Hindlimb muscle (tissue), 1 donor: ENCODE measurements around the gene RNASE12. TPM values are rescaled to one million over a fixed set of nuclear protein-coding genes. Genes with fewer than 3 reads are reported as not detected.
"Not testable (repeated sequence)": the region's sequence is repeated elsewhere in the genome, so short reads cannot be mapped to it uniquely, and the experiment has no call there.

Source experiments
- DNase-seq: peaks from one replicate; pipeline ENCODE4 v3.0.0-alpha.2; 2013
- polyA plus RNA-seq: library from polyadenylated mRNA; unstranded; fragments of 120-200 nt; gene quantifications from one replicate; pipeline ENCODE4 v1.2.1, GENCODE V29; 2013; ENCODE audit not compliant: insufficient read length

Gene RNASE12
- polyA plus RNA-seq, 1 donor = not detected

- no peak for DNase-seq
These were observed 12.2 kb downstream of the RNASE12 start for GRCh38 chr14:20578784-20579502.

- DNase-seq = no peak
These were observed 12.9 kb downstream of the RNASE12 start for GRCh38 chr14:20578325-20578724.

DNA sequence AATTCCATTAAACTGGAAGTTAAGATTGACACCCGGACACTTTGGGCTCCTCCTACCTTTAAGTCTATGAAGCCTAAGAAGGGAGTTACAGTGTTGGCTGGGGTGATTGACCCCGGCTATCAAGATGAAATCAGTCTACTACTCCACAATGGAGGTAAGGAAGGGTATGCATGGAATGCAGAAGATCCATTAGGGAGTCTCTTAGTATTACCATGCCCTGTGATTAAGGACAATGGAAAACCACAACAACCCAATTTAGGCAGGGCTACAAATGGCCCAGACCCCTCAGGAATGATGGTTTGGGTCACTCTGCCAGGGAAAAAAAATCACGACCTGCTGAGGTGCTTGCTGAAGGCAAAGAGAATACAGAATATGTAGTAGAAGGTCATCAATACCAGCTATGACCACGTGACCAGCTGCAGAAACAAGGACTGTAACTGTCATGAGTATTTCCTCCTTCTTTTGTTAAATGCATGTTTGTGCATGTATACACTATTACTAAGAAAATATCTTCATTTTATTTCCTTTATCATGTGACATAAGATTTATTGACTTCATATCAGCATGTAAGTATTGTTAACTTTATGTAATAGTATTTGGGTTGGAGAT, 18.7 kb downstream of the RNASE12 start:
- DNase-seq = not testable (repeated sequence)

GRCh38 chr14:20570720-20571119, 20.5 kb downstream of the RNASE12 start:
- DNase-seq = not testable (repeated sequence)

GRCh38 chr14:20569865-20570264, 21.3 kb downstream of the RNASE12 start:
- not testable (repeated sequence) for DNase-seq

- DNase-seq = no peak
These were observed 22.1 kb downstream of the RNASE12 start for GRCh38 chr14:20569066-20569465.

- DNase-seq = no peak
These were observed 22.8 kb downstream of the RNASE12 start for GRCh38 chr14:20568393-20568792.

GRCh38 chr14:20567199-20567598, 24.0 kb downstream of the RNASE12 start:
- not testable (repeated sequence) for DNase-seq

DNA sequence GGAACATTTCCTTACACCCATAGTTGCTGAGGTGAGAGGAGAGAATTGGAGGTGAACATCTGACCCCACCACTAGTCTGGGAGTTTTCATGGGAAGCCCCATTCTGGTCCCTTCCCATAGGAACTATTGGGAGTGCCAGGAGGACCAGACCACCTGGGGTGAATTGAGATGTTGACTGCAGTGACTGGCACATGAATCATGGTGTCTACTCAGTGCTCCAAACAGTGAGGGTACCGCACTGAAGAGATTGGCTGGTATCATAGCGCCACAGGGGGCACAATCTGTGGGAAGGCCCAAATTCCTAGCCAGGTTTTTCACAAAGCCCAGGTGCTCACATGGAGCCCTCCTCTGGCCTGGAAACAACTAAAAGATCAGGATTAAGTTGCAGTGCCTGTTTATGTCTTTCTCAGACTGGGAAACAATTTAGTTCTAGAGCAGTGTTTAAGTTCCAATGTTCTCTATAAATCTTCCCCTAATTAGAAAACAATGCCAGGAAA, 26.6 kb downstream of the RNASE12 start:
- DNase-seq = no peak

DNA sequence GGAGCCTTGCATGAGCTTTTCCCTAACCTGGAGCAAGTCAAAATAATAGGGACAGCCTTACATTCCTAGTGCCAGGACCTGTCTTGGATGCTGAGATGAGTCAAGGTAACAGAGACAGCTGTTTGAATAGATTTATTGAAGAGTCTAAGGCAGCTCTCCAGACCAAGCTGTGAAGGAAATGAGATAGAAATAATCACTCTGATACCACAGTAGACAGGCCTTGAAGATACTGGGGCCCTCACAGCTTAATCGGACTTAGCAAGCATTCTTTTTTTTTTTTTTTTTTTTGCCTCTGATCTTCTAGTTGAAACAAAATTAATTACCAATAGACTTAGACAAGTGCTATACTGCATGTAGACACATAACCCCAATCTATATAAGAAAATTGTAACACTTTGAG, 27.2 kb downstream of the RNASE12 start:
- DNase-seq = no peak

DNA sequence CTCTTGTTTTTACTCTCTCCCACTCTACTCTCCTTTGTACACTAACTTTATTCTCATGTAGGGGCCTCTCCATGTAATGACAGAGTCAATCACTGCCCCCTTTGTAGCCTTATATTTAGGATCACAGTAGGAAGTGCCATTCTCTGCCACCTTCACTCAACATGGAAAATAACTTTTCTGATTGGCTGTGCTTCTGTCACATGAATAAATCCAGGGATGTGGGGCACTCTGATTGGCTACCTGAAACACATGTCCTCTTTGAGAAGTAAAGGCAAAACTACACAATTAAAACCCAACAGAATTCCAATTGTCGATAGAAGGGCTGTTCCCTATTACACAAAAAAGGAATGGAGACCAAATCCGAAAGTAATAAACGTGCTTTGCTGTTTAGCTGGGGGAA, 30.2 kb downstream of the RNASE12 start, which contains the start of gene RNASE9:
RNASE9 (minus strand) TSS at position 87 of the 400 bp plus-strand sequence.
- no peak for DNase-seq

DNA sequence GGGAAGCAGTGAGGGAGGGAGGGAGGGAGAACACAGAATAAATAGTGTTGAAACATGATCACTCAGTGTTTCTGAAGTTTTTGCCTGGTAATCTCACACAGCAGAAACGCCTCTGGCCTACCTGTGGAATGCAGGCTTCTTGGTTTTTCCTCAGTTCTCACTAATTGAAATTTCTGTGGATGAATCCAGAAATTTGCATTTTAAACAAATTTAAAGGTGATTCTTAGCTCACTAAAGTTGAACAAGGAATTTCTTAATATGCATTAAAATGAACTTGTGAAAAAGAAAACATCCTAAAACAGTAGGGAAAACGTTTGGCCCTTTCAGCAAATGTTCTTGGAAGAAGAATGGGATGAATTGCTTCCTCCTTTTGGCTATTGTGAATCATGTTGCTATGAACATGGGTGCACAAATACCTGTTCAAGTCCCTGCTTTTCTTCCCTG, 31.7 kb downstream of the RNASE12 start:
- no peak for DNase-seq

- no peak for DNase-seq
These were observed 34.0 kb downstream of the RNASE12 start for GRCh38 chr14:20557212-20557542.

DNA sequence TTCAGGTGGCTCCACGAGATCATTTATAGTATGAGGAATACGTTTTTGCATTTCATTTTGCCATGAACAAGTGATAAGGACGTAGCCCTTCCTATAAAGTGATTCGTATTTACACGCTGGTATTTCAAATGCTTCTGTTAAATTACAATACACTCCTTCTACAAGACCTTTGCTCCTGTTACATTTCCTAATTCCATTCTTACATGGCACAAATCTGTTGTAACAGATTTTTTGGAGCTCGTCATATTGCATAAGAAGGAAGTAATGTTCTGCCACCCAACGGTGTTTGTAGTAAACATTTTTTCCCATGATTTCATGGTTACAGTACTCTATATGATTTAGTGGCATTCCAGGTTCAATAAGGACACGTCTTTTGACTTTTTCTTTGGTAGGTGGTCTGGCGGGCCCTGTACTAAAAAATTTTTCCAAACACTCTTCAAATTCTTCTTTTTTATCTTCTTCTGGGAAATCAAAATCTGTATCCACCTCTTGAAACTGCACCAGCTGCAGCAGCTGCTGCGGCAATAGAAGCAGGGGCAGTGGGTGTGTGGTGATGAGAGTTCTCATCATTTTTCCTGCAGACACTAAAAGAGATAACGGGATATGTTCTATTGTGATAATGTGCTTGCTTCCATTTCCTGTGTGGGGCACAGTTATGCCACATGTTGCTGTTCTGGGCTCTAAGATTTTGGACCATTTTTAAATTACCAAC, 34.5 kb downstream of the RNASE12 start:
- DNase-seq = no peak

DNA sequence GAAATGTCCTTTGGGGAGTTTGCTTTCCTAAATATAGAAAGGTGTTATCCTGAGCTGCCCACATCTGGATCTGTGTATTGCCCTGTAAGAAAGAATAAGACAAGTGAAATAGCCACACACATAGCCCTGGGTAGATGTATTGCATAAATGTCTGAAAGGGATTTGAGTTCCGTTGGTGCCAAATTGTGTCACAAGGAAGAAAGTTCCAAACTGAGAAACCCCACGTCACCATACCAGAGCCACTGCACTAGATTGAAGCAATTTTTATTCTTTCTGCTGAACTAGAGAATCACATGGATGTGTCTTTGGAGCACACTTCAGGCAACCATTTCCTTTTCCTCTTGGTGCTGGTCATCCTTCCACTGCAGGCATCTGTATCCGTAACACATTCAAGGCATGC, 35.3 kb downstream of the RNASE12 start:
- no peak for DNase-seq

DNA sequence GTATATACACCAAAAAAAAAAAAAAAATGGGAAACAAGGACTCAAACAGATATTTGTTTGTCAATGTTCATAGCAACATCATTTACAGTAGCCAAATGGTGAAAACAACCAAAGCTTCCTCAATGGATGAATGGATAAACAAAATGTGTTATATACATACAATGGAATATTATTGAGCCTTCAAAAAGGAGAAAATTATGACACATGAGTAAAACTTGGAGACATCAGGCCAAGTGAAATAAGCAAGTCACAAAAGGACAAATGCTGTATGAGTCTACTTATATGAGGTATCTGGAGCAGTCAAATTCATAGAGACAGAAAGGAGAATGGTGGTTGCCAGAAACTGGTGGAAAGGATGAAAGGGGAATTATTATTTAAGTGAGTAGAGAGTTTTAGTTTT, 38.2 kb downstream of the RNASE12 start:
- no peak for DNase-seq

- no peak for DNase-seq
These were observed 39.6 kb downstream of the RNASE12 start for GRCh38 chr14:20551606-20552005.

GRCh38 chr14:20550926-20551325, 40.2 kb downstream of the RNASE12 start:
- no peak for DNase-seq

DNA sequence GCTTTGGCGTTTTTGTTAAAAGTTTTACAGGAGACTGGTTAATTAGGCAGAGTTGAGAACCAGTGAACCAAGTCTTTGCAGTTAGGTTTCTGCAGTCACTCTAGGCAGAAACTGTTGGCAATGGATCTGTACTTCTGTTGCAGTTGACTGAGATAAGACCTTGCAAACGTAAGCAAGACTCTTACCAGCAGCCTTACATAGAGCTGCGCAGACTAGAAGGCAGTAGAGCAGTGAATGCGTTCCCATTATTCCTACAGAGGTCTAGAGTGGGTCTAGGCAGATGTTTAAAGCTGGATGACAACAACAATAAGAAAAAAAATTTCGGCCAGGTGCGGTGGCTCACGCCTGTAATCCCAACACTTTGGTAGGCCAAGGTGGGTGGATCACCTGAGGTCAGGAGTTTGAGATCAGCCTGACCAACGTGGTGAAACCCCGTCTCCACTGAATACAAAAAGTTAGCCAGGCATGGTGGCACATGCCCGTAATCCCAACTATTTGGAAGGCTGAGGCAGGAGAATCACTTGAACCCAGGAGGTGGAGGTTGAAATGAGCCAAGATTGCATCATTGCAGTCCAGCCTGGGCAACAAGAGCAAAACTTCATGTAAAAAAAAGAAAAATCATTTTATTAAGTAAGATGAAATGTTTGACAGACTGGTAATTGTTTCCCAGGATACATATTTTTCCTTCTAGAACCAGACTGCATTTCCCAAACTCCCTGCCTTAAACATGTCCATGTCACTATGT, 42.6 kb downstream of the RNASE12 start:
- no peak for DNase-seq

DNA sequence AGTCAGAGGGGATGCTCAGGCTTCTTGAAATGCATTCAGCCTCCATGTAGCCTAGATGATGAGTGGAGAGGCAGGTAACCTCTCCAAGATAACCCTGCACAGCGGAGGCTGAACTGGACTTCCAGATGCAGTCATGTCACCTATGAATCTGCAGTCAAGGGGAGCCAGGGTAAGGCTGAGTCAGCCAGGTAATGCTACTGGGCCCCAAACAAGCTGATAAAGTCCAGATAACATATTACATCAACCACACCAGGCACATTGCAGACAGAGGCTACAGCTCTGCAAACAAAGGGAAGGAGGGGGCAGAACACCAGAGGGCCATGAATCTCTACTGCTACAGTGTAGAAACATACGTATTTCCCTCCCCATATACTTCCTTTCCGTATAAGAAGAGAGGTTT, 44.3 kb downstream of the RNASE12 start:
- DNase-seq = no peak
